Left hindlimb (tissue), 1 donor: Measurements from ENCODE around the gene ADAMTSL5.
"Not testable (repeated sequence)": the region's sequence is repeated elsewhere in the genome, so short reads cannot be mapped to it uniquely, and the experiment has no call there.

Experiments
- DNase-seq: peaks from one replicate; pipeline ENCODE4 v3.0.0-alpha.2; 2018

Gene ADAMTSL5

GRCh38 chr19:1511318-1512317 lies 1.2 kb downstream of the ADAMTSL5 start:
- DNase-seq: no peak

DNA sequence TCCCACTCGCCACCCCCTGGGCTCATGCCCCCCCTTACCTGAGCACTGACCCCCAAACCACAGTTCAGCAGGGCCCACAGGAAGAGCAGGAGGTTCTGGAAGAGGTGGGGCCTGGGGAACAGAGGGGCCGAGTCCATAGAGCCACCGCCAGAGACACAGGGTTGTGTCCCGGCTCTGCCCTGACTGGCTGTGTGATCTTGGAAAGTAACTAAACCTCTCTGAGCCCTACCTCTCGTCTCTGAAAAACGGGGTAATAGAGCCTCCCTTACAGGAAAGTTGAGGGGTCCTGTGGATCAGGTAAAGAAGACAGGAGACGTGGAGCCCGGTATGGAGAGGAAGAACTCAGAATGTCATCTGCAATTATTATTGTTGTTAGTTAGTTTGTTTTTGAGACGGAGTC lies 2.0 kb downstream of the ADAMTSL5 start:
- DNase-seq: no peak

- DNase-seq: no peak
These were observed 2.4 kb downstream of the ADAMTSL5 start for GRCh38 chr19:1510442-1510806.

DNA sequence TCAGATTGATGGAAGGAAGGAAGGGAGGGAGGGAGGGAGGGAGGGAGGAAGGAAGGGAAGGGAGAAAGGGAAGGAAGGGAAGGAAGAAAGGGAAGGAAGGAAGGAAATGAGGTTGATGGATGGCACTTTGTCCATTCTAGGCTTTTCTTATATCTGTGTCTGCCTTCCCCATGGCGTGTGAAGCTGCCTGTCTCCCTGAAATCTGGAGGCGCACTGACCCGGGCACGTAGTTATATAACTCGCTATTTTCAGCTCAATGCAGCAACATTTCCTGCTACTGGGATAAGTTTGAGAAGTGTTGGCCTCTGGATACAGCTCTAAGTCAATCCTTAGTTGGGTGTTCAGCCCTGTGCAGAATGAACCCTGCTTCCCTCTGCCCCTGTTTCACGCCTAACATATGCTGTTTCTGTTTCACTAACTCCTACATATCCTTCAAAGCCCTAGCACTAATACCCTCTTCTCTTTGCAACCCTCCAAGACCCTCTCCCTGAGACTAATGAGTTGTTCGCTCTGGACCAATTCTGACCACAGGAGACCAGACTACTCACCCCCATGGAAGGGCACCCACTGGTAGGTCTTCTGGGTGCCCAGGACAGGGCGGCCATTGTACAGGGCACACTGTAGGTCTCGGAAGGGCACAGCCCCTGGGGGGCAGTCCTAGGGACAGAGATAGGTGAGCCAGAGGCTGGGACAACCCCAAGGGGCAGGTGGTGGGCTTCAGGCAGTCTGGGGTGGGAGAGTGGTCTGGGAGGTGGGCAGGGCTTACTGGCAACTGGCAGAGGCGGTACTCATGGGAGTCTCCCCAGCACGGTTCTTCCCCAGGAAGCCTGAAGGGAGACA lies 3.0 kb downstream of the ADAMTSL5 start:
- DNase-seq: no peak

- no peak for DNase-seq
These were observed 4.3 kb downstream of the ADAMTSL5 start for GRCh38 chr19:1508507-1508856.

- peak; percentile 95 for DNase-seq
These were observed 4.9 kb downstream of the ADAMTSL5 start for GRCh38 chr19:1507763-1508506.

GRCh38 chr19:1507192-1507660 lies 5.6 kb downstream of the ADAMTSL5 start:
- no peak for DNase-seq

DNA sequence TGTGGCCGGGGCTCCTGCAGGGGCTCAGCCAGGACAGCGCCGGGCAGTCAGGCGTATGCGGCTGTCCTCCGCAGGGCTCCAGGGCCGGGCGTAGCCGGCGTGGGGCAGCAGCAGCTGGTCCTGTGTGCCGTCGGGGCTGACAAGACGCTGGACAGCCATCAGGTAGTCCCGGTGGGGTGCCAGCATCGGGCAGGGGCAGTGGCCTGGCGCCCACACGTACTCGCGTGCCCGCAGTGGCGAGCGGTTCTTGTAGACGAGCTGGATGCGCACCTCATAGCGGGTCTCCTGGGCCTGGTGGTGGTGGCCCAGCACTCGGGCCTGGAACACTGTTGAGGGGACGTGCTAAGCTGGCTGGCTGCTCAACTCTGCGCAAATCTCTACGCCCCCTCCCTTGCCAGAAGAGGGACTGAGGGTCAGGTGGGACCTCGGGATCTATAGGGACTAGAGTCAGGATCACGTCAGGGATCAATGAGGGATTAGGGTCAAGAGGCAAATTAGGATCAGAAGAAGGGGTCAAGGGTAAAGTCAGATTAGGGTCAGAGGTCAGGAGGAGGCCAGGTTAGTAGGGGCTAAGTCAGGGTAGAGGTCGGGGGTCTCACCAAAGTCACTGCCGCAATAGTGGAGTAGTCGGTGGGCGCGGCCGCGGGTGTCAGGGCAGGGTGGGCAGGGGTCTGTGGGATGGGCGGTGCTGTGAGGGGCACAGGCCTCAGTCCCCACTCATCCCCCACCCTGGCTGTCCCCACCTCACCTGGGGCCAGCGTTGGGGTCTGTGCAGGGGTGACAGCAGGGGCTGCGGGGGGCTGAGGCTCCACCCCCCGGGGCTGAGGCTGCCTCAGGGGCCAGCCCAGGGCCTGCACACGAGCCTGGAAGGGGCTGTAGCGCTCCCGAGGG lies 6.6 kb downstream of the ADAMTSL5 start:
- peak; percentile 31 for DNase-seq

DNA sequence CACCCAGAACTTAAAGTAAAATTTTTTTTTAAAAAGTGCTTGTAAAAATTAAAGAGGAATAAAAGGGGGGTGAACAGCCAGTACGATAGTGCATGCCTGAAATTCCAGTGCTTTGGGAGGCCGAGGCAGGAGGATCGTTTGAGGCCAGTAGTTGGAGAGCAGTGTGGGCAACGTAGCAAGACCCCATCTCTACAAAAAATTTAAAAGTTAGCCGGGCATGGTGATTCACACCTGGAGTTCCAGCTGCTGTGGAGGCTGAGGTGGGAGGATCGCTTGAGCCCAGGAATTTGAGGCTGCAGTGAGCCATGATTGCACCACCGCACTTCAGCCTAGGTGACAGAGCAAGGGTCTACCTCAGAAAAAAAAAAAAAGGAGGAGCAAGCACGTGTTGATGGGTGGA lies 7.8 kb downstream of the ADAMTSL5 start:
- no peak for DNase-seq

DNA sequence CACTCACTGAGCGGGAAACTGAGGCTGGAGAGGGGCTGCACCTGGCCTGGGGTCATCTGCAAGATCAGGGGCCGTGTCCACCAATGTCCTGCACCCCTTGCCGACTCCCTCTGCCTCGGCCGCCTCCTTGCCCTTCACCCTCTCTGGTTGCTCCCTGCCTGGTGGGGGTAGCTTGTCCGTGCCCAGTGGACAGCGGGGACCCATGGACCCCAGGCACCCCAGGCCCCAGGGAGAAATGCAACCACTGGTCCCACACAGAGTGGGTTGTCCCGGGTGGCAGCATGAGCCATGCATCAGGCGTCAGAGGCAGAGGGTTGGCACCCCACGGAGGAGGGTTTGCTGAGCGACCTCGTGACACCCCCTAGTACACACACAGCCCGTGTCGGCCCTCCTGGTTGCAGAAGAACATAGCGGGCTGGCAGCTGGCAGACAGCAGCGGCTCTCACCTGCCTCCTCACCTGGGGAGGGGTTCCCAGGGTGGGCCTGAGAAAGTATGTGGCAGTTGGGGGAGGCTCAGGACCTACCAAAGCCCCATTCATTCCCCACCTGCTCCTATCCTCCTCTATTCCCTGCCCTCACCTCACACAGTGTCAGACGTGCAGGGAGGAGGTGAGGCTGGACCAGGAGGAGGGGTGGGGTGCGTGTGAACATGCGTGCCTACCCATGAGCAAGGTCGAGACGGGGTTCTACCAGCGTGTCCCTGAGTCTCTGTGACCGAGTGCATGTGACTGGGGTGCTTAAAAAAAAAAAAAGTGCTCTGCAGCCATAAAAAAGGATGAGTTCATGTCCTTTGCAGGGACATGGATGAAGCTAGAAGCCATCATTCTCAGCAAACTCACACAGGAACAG lies 8.7 kb downstream of the ADAMTSL5 start:
- DNase-seq: peak; percentile 40

DNA sequence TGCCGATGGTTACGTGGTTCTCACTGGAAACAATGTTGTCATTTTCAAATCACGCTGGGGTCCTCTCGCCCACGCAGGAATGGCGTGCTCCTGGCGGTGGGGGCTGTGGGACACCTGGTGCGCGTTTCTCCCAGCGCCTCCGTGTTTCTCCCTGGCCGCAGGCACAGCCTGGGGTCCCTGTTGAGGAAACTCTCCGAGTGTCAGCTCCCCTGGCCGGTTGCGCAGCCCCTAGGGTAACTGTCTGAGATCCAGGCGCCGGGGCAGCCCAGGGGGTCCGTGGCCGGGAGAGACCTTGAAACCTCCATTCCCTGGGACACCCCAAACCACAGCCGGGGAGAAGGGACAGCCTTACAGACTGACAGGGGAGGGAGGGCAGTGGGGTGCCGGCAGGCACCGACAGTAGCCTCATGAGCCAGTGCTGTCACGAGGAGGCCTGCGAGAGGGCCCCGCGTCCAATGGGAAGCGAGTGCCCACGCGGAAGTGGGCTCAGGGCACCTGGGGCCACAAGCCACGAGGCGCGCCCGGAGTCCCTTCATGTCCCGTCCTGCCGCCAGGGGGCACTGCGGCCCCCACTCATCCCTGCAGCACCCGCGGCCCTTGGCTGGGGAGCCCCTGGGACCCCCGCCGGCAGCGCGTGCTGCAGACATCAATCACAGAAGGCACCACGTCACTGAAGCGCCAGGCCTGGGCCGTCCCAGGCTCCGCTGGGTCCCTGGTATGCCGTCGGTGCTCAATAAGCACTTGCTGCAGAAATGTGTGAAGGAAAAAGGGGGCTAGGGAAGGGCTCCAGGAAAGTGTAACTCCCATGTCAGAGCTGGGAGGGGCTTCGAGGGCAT lies 9.5 kb downstream of the ADAMTSL5 start:
- DNase-seq: peak; percentile 42

DNA sequence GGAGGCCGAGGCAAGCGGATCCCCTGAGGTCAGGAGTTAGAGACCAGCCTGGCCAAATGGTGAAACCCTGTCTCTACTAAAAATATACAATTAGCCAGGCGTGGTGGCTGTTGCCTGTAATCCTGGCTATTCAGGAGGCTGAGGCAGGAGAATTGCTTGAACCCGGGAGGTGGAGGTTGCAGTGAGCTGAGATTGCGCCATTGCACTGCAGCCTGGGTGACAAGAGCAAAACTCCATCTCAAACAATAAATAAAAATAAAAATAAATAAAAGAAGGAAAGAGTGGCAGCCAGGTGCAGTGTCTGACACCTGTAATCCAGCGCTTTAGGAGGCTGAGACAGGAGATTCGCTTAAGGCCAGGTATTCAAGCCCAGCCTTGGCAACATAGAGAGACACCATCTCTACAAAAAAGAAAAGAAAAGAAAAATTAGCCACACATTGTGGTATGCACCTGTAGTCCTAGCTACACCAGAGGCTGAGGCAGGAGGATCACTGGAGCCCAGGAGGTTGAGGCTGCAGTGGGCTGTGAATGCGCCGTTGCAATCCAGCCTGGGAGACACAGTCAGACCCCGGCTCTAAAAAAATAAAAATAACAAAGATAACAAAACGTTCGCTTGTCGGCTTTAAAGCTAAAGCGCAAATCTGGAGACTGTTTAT lies 10.3 kb downstream of the ADAMTSL5 start:
- DNase-seq: no peak

- DNase-seq: no peak
These were observed 11.6 kb downstream of the ADAMTSL5 start for GRCh38 chr19:1501200-1501595.

DNA sequence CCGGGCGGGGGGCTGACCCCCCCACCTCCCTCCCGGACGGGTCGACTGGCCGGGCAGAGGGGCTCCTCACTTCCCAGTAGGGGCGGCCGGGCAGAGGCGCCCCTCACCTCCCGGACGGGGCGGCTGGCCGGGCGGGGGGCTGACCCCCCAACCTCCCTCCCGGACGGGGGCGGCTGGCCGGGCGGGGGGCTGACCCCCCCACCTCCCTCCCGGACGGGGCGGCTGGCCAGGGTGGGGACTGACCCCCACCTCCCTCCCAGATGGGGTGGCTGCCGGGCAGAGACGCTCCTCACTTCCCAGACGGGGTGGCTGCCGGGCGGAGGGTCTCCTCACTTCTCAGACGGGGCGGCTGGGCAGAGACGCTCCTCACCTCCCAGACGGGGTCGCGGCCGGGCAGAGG lies 13.6 kb downstream of the ADAMTSL5 start:
- DNase-seq: not testable (repeated sequence)

GRCh38 chr19:1497578-1498235 lies 15.1 kb downstream of the ADAMTSL5 start:
- no peak for DNase-seq

- no peak for DNase-seq
These were observed 15.9 kb downstream of the ADAMTSL5 start for GRCh38 chr19:1496714-1497577.

- no peak for DNase-seq
These were observed 16.8 kb downstream of the ADAMTSL5 start for GRCh38 chr19:1495799-1496713.
